NB4 (cell line): Measurements from ENCODE around the gene OPHN1.
A peak's percentile ranks its signal among the peaks of the same experiment; 100 is the strongest.

ENCODE experiments used
- DNase-seq: peaks from one replicate; pipeline ENCODE4 v3.0.0; 2010; ENCODE audit warnings: low read depth
- H3K4me3 ChIP-seq: one replicate; pipeline ENCODE4 v1.5.1; 2011; ENCODE audit warnings: mild to moderate bottlenecking, low read depth, low read length, moderate library complexity
- CTCF ChIP-seq: IDR thresholded peaks from one replicate; pipeline ENCODE4 v1.5.1; 2012; ENCODE audit warnings: low read depth, low read length
- MAX ChIP-seq: IDR thresholded peaks from 2 replicates; pipeline ENCODE4 v1.6.1; 2011; ENCODE audit warnings: low read depth, low read length
- MYC ChIP-seq: IDR thresholded peaks from 2 replicates; pipeline ENCODE4 v1.6.1; 2011; ENCODE audit warnings: low read depth, low read length
- POLR2A ChIP-seq: IDR thresholded peaks from 2 replicates; pipeline ENCODE4 v1.6.1; 2011; ENCODE audit warnings: mild to moderate bottlenecking; ENCODE audit not compliant: insufficient read length; ENCODE audit errors: extremely low read depth

The OPHN1 gene

GRCh38 chrX:68186552-68187262 lies 246.6 kb downstream of the OPHN1 start:
- peak; percentile 62 for DNase-seq
- H3K4me3 ChIP-seq = no peak overlapping the region
- no peak for TF ChIP-seq MYC
- no peak for TF ChIP-seq CTCF

GRCh38 chrX:68185161-68185560 lies 248.1 kb downstream of the OPHN1 start:
- no peak overlapping the region for H3K4me3 ChIP-seq
- DNase-seq = no peak
- no peak for TF ChIP-seq POLR2A
- no peak for TF ChIP-seq MYC
- TF ChIP-seq MAX = no peak
- no peak for TF ChIP-seq CTCF

GRCh38 chrX:68183612-68184214 lies 249.6 kb downstream of the OPHN1 start:
- H3K4me3 ChIP-seq = no peak overlapping the region
- TF ChIP-seq CTCF = peak; percentile 31
- TF ChIP-seq MAX = no peak
- no peak for TF ChIP-seq POLR2A
- no peak for TF ChIP-seq MYC
- peak; percentile 44 for DNase-seq

GRCh38 chrX:68180579-68180978 lies 252.7 kb downstream of the OPHN1 start:
- TF ChIP-seq POLR2A (no peak), MYC (no peak), MAX (no peak), CTCF (no peak)
- no peak overlapping the region for H3K4me3 ChIP-seq
- DNase-seq = no peak

GRCh38 chrX:68179355-68179754 lies 253.9 kb downstream of the OPHN1 start:
- TF ChIP-seq CTCF (no peak), MAX (no peak), MYC (no peak), POLR2A (no peak)
- no peak overlapping the region for H3K4me3 ChIP-seq
- DNase-seq = no peak
